Measurements from ENCODE around the gene PICK1. TPM values are rescaled to one million over a fixed set of nuclear protein-coding genes. Genes with fewer than 3 reads are reported as not detected.

PICK1 gene
- total RNA-seq, 1 experiment from 2014 or later: 45.5 TPM

DNA sequence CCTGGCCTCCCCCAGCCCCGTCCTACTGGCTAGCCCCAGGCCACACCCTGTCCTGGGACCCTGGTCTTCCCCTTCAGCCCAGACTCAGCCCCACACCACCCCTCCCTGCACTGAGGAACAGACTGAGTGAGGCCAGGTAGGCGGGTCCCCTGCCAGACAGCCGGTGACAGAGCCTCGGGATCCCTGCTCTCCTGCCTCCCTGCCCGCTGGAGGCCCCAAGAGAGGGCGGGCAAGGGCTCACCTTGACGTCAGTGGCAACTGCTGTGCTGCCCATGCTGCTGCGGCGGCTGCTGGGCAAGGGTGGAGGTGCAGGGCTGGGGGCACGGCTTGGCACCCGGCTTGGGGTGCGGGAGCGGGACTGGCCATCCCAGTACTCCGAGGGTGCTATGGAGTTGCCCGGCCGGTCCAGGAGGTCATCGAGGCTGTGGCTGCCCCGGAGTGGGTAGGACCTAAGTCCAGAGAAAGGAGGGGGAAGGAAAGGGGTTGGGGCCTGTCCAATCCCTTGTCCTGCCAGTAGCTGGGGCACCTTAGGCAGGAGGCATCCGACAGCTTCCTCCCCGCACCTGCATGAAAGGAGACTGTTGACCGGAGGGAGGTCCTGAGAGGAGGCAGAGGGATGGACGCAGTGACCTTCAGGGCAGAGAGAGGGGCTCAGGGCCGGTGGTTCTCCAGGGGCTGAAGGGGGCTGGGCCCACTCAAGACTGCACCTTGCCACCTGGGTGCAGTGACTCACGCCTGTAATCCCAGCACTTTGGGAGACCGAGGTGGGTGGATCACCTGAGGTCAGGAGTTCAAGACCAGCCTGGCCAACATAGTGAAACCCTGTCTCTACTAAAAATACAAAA, 29.0 kb downstream of the PICK1 start:
- TF ChIP-seq, protein P1, sequence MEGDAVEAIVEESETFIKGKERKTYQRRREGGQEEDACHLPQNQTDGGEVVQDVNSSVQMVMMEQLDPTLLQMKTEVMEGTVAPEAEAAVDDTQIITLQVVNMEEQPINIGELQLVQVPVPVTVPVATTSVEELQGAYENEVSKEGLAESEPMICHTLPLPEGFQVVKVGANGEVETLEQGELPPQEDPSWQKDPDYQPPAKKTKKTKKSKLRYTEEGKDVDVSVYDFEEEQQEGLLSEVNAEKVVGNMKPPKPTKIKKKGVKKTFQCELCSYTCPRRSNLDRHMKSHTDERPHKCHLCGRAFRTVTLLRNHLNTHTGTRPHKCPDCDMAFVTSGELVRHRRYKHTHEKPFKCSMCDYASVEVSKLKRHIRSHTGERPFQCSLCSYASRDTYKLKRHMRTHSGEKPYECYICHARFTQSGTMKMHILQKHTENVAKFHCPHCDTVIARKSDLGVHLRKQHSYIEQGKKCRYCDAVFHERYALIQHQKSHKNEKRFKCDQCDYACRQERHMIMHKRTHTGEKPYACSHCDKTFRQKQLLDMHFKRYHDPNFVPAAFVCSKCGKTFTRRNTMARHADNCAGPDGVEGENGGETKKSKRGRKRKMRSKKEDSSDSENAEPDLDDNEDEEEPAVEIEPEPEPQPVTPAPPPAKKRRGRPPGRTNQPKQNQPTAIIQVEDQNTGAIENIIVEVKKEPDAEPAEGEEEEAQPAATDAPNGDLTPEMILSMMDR (conservative IDR thresholded peaks at IDR 0.05; ENCODE audit: low read depth, low read length): no peak
- TF ChIP-seq EZH2 (IDR thresholded peaks at IDR 0.05; ENCODE audit: low read length, unreplicated experiment) (no peak), EZH2phosphoT487 (IDR thresholded peaks at IDR 0.05; ENCODE audit: borderline replicate concordance, low read length) (no peak)
- peak; percentile 43; the same call in 1 of the 2 replicates for ATAC-seq
- ChIA-PET POLR2A (ENCODE audit: unreplicated experiment) (no interaction called here), CTCF (no interaction called here)
- DNase-seq: peak; percentile 22
- Histone ChIP-seq H3K4me1 (ENCODE audit: insufficient read depth, low read length) (no peaks in the 10 kb centered on the region), H3K27ac (ENCODE audit: low read length) (no peak overlapping the region), H3K9ac (ENCODE audit: low read length) (no peak overlapping the region), H3K36me3 (ENCODE audit: low read depth, low read length) (no peaks in the 10 kb centered on the region), H4K20me1 (ENCODE audit: low read length) (no peaks in the 10 kb centered on the region), H2AFZ (ENCODE audit: low read length) (no peak overlapping the region), H3K4me3 (ENCODE audit: low read length) (no peak overlapping the region), H3K4me2 (ENCODE audit: low read length) (no peak overlapping the region), H3F3A (ENCODE audit: low read length, unreplicated experiment) (no peaks in the 10 kb centered on the region), H3K9me3 (ENCODE audit: low read length) (no peaks in the 10 kb centered on the region), H3K9me2 (replicated peaks; ENCODE audit: low read length) (no peaks in the 10 kb centered on the region), H3K79me2 (ENCODE audit: low read length) (no peaks in the 10 kb centered on the region), H3K27me3 (ENCODE audit: low read length) (no peaks in the 10 kb centered on the region)
- intact Hi-C loops (cut with micrococcal nuclease): no loop called here
- no TSS peak for BruUV-seq (replicated peaks)

GRCh38 chr22:38086942-38087341, 29.7 kb downstream of the PICK1 start:
- Histone ChIP-seq H4K20me1 (ENCODE audit: low read length) (no peaks in the 10 kb centered on the region), H3K9ac (ENCODE audit: low read length) (no peak overlapping the region), H3K4me1 (ENCODE audit: insufficient read depth, low read length) (no peaks in the 10 kb centered on the region), H2AFZ (ENCODE audit: low read length) (no peak overlapping the region), H3K27me3 (ENCODE audit: low read length) (no peaks in the 10 kb centered on the region), H3K4me3 (ENCODE audit: low read length) (no peak overlapping the region), H3K9me3 (ENCODE audit: low read length) (no peaks in the 10 kb centered on the region), H3F3A (ENCODE audit: low read length, unreplicated experiment) (no peaks in the 10 kb centered on the region), H3K79me2 (ENCODE audit: low read length) (no peaks in the 10 kb centered on the region), H3K4me2 (ENCODE audit: low read length) (no peak overlapping the region), H3K27ac (ENCODE audit: low read length) (no peak overlapping the region), H3K9me2 (replicated peaks; ENCODE audit: low read length) (no peaks in the 10 kb centered on the region), H3K36me3 (ENCODE audit: low read depth, low read length) (no peaks in the 10 kb centered on the region)
- ATAC-seq: no peak
- intact Hi-C loops (cut with micrococcal nuclease): no loop called here
- CTCF ChIA-PET: no interaction called here
- no peak for DNase-seq
- TF ChIP-seq, protein P1 (conservative IDR thresholded peaks at IDR 0.05; ENCODE audit: low read depth, low read length): no peak
- TF ChIP-seq EZH2phosphoT487 (IDR thresholded peaks at IDR 0.05; ENCODE audit: borderline replicate concordance, low read length): no peak
- no peak for TF ChIP-seq EZH2 (IDR thresholded peaks at IDR 0.05; ENCODE audit: low read length, unreplicated experiment)
- BruUV-seq (replicated peaks): no TSS peak
- POLR2A ChIA-PET (ENCODE audit: unreplicated experiment): no interaction called here

- CTCF ChIA-PET: no interaction called here
- Histone ChIP-seq H3K9ac (ENCODE audit: low read length) (no peak overlapping the region), H2AFZ (ENCODE audit: low read length) (no peak overlapping the region), H3K9me3 (ENCODE audit: low read length) (no peaks in the 10 kb centered on the region), H3F3A (ENCODE audit: low read length, unreplicated experiment) (no peaks in the 10 kb centered on the region), H3K36me3 (ENCODE audit: low read depth, low read length) (no peaks in the 10 kb centered on the region), H3K4me2 (ENCODE audit: low read length) (no peak overlapping the region), H3K27me3 (ENCODE audit: low read length) (no peaks in the 10 kb centered on the region), H3K9me2 (replicated peaks; ENCODE audit: low read length) (no peaks in the 10 kb centered on the region), H4K20me1 (ENCODE audit: low read length) (no peaks in the 10 kb centered on the region), H3K4me3 (ENCODE audit: low read length) (no peak overlapping the region), H3K4me1 (ENCODE audit: insufficient read depth, low read length) (no peaks in the 10 kb centered on the region), H3K27ac (ENCODE audit: low read length) (no peak overlapping the region), H3K79me2 (ENCODE audit: low read length) (no peaks in the 10 kb centered on the region)
- BruUV-seq (replicated peaks): no TSS peak
- DNase-seq (no peak), ATAC-seq (no peak)
- TF ChIP-seq, protein P1 (conservative IDR thresholded peaks at IDR 0.05; ENCODE audit: low read depth, low read length): no peak
- TF ChIP-seq EZH2 (IDR thresholded peaks at IDR 0.05; ENCODE audit: low read length, unreplicated experiment) (no peak), EZH2phosphoT487 (IDR thresholded peaks at IDR 0.05; ENCODE audit: borderline replicate concordance, low read length) (no peak)
- intact Hi-C loops (cut with micrococcal nuclease): no loop called here
- POLR2A ChIA-PET (ENCODE audit: unreplicated experiment): no interaction called here
These were observed 30.7 kb downstream of the PICK1 start for GRCh38 chr22:38087855-38088254.

Measured in PC-3 (cell line).